LHCN-M2 (cell line): ENCODE data around the gene TRAF5. TPM values are rescaled to one million over a fixed set of nuclear protein-coding genes. Genes with fewer than 3 reads are reported as not detected.
"Not testable (repeated sequence)": the region's sequence is repeated elsewhere in the genome, so short reads cannot be mapped to it uniquely, and the experiment has no call there.

Experiments
- DNase-seq: peaks from one replicate; pipeline ENCODE4 v3.0.0-alpha.2; 2012; ENCODE audit warnings: low read depth
- polyA plus RNA-seq: library from polyadenylated mRNA; unstranded; fragments of >200 nt; gene quantifications from one replicate; pipeline ENCODE4 v1.2.1, GENCODE V29; 2012; ENCODE audit warnings: missing spikeins
- total RNA-seq: library from RNA; depleted of rRNA; stranded (reverse); fragments of >200 nt; gene quantifications from 2 replicates; pipeline ENCODE4 v1.2.3, GENCODE V29; 2014; rRNA removed

The TRAF5 gene
- 2.8 and 4.2 TPM in 2 replicates for total RNA-seq
- polyA plus RNA-seq = 2.2 TPM

DNA sequence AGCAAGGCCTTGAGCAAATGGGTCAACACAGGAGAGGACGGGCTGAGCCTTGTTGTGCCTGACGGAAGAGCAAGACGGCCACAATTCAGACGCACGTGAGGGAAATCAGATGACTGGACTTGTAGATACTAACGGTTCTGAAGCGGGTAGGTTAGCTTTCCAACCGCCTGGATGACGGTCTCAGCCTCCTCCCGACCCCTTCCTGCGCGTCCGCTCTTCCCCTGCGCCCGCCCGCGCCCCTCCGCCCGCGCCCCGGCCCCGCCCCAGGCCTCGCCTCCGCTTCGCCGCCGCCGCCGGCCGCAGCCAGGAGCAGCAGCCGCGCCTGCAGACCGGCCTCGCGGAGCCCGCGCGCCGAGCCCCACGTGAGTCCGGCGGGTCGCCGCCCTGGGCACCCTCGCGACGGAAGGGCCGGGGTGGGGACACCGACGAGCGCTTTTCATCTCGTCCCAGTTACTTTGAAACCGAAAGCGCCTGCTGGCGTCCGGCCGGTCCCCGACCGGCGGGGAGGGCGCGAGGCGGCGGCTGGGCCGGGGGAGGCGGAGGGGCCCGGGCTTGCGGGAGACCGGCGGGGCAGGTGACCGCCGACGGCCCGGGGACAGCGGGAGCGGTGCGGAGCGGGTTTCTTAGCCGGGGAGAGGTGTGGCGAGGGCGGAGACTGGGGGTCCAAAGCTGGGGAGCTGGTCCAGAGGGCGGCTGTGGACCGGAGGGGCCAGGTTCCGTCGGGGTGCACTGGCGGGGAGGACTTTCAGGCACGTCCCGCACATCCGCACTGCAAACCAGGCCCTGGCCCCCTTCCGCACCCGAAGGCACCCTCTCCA is at the start of gene TRAF5:
Gene TRAF5, plus strand, starts transcription at position 306 of the 818 bp plus-strand sequence. CDS start 26,407 bp downstream, outside the sequence.
- peak; percentile 35 for DNase-seq

DNA sequence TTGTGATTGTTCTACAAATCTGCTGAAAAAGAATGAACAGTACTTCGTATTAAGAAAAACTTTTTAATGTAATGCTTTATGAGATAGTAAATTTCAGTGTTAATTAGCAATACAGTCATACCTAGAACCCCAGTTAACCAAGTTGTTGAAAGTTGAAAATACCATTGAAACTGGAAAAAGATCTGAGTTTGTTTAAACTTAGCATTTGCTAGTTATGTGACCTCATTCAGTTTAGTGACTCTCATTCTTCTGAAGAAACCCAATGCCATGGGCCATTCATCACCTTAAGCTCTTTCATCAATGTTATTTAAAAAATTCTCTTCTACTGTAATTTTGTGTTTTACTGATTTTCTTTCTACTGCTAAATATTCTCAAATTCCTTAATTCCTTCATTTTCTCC is 47.3 kb upstream of the TRAF5 start:
- DNase-seq = no peak

GRCh38 chr1:211280910-211281309 is 45.7 kb upstream of the TRAF5 start:
- DNase-seq = no peak

- DNase-seq = no peak
Observed at GRCh38 chr1:211281320-211282022, 45.2 kb upstream of the TRAF5 start.

GRCh38 chr1:211282023-211282373 is 44.6 kb upstream of the TRAF5 start:
- no peak for DNase-seq

GRCh38 chr1:211285196-211285595 is 41.4 kb upstream of the TRAF5 start:
- DNase-seq = peak; percentile 19

DNA sequence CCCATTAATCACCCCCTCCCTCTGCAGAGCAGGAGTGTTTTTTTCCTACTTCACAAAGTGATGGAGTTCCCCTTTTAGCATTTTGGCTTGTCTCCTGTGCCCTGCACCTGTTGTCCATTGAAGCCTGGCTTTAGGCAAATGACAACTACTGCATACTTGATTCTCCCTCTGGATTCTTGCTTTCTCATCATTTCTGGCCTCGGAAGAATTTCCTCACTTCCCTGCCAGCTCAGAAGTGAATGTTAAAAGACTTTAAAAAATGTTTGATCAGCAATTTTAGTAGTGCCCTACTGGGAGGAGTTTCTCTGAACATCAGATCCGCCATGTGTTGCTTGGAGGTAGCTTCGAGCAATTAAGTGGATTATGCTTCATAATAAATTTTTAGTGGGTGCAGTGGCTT is 39.4 kb upstream of the TRAF5 start:
- peak; percentile 51 for DNase-seq

- DNase-seq = no peak
Observed at GRCh38 chr1:211292411-211292810, 34.2 kb upstream of the TRAF5 start.

DNA sequence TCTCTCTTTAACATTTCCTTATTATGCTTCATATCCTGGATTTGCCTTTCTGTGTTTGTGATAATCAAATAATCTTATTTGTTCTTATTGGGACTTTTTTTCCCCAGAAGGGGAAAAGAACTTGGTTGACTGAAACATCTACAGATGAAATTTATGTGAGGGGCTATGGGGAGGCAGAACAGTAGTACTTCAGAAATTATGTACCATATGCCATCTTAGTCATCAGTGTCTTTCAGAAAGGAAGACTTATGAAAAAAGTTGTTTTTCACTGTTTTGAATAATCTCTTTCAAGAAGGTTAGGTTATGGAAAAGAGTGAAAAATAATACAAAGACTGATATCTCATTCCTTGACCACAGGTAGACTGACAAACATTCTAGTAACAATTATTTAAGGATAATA is 30.2 kb upstream of the TRAF5 start:
- no peak for DNase-seq

GRCh38 chr1:211305044-211305443 is 21.6 kb upstream of the TRAF5 start:
- peak; percentile 20 for DNase-seq

GRCh38 chr1:211309617-211310016 is 17.0 kb upstream of the TRAF5 start:
- no peak for DNase-seq

GRCh38 chr1:211313392-211313791 is 13.2 kb upstream of the TRAF5 start:
- DNase-seq = no peak

GRCh38 chr1:211318576-211319280 is 7.9 kb upstream of the TRAF5 start:
- DNase-seq = no peak

- DNase-seq = no peak
Observed at GRCh38 chr1:211319892-211320291, 6.7 kb upstream of the TRAF5 start.

DNA sequence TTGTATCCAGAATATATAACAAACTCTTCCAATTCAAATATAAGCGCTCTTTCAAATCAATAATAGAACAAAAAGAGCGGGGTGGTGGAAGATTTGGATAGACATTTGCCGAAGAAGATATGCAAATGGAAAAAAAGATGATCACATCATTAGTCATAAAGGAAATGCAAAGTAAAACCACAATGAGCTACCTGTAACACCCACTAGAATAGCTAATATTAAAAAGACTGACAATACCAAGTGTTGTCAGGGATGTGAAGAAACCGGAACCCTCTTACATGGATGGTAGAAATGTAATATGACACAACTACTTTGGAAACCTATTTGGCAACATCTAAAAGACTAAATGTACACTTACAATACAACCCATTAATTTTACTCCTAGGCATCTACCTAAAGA is 5.7 kb upstream of the TRAF5 start:
- peak; percentile 69 for DNase-seq

DNA sequence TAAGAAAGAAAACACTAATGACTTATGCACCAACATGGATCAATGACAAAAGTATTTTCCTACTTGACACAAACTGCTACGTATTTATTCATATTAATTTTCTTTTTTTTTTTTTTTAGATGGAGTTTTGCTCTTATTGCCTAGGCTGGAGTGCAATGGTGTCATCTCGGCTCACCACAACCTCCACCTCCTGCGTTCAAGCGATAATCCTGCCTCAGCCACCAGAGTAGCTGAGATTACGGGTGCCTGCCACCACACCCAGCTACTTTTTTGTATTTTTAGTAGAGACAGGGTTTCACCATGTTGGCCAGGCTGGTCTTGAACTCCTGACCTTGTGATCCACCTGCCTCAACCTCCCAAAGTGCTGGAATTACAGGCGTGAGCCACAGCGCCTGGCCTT is 5.0 kb upstream of the TRAF5 start:
- not testable (repeated sequence) for DNase-seq

GRCh38 chr1:211323156-211324063 is 3.2 kb upstream of the TRAF5 start:
- DNase-seq = peak; percentile 59

DNA sequence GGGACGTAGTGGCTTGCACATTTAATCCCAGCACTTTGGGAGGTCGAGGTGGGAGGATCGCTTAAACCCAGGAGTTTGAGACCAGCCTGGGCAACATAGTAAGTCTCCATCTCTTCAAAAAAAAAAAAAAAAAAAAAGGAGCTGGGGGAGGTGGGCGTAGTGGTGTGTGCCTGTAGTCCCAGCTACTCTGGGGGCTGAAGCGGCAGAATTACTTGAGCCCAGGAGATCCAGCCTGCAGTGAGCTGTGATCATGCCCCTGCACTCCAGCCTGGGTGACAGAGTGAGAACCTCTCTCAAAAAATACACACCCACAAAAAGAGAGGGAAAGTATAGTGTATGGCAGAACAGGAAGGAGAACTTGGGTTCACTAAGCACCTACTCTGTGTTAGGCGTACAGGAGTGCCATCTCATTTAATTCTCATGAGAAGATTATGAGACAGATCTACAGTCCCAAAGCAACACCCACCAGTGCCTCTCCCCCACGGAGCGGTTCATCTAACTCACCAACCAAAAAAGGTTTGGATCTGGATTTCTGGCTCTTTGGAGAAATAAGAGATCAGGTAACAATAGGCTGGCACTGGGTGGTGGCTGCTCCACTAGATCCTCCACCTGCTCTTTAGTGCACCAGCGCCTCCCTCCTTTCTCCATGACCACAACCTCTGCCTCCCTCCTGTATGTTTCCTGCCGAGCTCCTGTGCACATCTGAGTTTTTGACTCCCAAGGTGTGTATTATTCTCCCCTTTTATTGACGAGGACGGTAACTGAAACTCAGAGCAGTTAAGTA is 1.4 kb upstream of the TRAF5 start:
- DNase-seq = no peak

DNA sequence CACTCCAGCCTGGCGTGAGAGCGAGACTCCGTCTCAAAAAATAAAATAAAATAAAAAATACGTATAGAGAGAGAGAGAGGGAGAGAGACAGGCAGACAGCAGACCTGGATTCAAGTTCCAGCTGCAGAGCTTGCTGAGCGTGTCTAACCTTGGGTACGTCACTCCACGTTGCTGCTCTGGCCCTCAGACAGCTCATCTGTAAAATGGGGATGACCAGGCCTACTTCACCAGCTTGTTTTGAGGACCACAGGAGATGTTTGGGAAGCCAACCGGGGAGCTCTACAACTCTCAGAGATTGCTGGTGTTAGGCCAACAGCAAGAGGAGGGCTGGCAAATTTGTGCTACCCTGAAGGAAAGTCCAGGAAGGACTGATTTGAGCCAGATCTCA is 499 bp upstream of the TRAF5 start:
- DNase-seq = no peak

DNA sequence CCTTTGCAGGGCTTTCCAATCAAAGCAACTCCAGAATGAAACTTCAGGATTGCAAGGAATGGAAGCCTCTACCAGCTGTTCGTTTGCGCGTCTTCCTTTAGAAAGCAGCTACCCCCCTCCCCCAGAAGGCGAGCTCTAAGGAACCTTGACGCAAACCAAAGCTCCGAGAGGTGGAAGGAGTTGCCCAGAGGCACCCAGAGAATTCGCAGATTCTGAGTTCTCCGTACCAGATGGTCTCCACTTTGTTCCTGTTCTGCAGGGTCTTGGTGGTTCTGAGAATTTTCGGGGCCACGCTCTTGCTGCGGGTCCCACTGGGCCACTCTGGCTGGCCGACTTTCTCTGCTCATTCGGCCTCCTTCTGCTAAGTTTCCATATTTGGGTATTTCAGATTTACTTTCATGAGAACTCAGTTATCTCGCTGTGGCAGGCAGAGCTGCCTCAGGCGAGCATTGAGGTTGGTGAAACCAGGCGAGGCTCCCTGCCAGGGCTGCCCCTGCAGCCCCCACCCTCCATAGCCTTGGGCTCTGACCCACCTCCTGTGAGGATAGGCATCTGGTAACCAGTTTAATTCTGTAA is 801 bp downstream of the TRAF5 start:
- DNase-seq = peak; percentile 50
